ENCODE measurements around the gene MFSD6L.

GRCh38 chr17:8766731-8767130 is 32.4 kb downstream of the MFSD6L start:
- TF ChIP-seq POLR2AphosphoS5 (IDR thresholded peaks at IDR 0.05) (no peak), CTCF (IDR thresholded peaks at IDR 0.05) (no peak), EP300 (IDR thresholded peaks at IDR 0.05) (no peak), POLR2A (IDR thresholded peaks at IDR 0.05) (no peak)
